C4-2B (cell line): Measurements from ENCODE around the gene DDX42.

Experiments used
- H3K27ac ChIP-seq: fragments of 450-650 bp; 2 replicates; pipeline ENCODE4 v1.5.1; 2017
- ZFX ChIP-seq: fragments of 450-650 bp; IDR thresholded peaks from 2 replicates; pipeline ENCODE4 v1.6.1; 2017
- TF ChIP-seq, protein P1 (sequence below): fragments of 450-650 bp; conservative IDR thresholded peaks from 2 replicates; pipeline ENCODE4 v1.5.1; 2017; ENCODE audit warnings: mild to moderate bottlenecking

The DDX42 gene, protein sequence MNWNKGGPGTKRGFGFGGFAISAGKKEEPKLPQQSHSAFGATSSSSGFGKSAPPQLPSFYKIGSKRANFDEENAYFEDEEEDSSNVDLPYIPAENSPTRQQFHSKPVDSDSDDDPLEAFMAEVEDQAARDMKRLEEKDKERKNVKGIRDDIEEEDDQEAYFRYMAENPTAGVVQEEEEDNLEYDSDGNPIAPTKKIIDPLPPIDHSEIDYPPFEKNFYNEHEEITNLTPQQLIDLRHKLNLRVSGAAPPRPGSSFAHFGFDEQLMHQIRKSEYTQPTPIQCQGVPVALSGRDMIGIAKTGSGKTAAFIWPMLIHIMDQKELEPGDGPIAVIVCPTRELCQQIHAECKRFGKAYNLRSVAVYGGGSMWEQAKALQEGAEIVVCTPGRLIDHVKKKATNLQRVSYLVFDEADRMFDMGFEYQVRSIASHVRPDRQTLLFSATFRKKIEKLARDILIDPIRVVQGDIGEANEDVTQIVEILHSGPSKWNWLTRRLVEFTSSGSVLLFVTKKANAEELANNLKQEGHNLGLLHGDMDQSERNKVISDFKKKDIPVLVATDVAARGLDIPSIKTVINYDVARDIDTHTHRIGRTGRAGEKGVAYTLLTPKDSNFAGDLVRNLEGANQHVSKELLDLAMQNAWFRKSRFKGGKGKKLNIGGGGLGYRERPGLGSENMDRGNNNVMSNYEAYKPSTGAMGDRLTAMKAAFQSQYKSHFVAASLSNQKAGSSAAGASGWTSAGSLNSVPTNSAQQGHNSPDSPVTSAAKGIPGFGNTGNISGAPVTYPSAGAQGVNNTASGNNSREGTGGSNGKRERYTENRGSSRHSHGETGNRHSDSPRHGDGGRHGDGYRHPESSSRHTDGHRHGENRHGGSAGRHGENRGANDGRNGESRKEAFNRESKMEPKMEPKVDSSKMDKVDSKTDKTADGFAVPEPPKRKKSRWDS

DNA sequence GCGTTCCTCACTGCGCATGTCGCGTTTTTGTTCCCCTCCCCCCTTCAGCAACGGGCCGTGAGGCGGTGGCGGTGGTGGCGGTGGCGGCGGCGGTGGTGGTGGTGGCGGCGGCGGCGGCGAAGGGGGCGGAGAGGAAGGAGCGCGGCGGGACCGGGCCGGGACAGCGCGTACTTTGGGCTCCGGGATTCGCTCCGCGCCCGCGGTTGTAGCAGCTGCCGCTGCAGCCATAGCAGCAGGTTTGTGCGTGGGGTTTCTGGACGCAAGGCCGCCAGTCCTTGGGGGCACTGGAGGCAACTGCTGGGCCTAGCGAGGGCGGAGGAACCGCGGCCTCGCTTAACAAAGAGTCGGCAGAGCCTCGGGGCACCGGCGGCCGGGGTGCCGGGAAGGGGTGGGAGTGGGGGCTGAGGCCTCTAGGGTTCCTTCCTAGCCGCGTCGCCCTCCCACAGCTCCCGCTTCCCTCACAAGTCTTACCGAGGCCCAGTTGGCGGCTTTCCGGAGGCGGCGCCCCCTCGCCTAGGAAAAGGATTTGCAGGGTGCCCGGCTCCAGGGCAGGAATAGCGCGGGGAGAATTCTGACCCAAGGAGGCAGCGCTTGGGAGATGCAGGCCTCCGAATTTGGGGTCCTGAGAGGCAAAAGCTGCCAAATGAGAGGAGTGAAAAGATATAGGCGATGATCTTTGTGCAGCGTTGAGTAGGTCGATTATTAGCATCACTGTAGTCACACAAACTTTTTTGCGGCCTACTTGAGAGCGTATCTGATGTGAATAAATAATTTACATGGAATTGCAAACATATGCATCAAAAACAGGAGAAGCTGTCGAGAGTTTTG is at the start of gene DDX42:
TSS of gene DDX42 (plus strand) at position 30 of the 828 bp plus-strand sequence. CDS start 12,880 bp downstream, outside the sequence.
- TF ChIP-seq, protein P1, sequence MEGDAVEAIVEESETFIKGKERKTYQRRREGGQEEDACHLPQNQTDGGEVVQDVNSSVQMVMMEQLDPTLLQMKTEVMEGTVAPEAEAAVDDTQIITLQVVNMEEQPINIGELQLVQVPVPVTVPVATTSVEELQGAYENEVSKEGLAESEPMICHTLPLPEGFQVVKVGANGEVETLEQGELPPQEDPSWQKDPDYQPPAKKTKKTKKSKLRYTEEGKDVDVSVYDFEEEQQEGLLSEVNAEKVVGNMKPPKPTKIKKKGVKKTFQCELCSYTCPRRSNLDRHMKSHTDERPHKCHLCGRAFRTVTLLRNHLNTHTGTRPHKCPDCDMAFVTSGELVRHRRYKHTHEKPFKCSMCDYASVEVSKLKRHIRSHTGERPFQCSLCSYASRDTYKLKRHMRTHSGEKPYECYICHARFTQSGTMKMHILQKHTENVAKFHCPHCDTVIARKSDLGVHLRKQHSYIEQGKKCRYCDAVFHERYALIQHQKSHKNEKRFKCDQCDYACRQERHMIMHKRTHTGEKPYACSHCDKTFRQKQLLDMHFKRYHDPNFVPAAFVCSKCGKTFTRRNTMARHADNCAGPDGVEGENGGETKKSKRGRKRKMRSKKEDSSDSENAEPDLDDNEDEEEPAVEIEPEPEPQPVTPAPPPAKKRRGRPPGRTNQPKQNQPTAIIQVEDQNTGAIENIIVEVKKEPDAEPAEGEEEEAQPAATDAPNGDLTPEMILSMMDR, result no peak; the same call in 1 of the 2 replicates
- peak; percentile 97 for TF ChIP-seq ZFX
- peak within 1 kb of the TSS; percentile 95 for H3K27ac ChIP-seq

DNA sequence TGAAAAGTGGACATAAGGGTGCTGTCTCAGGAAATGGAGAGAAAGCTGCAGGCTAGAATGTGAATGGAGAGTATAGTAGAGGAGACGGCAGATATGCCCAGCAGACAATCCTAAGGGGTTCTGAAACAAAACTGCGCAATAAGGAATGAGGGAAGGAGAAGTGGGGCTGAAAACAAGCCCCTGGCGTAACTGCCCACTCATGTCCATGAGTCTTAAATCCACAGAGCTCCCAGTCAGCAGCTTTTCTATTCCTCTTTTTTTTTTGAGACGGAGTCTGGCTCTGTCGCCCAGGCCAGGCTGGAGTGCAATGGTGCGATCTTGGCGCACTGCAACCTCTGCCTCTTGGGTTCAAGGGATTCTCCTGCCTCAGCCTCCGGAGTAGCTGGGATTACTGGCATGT is 38.3 kb upstream of the DDX42 start:
- no peak overlapping the region for H3K27ac ChIP-seq
- TF ChIP-seq ZFX, result no peak
- TF ChIP-seq, protein P1, result no peak

DNA sequence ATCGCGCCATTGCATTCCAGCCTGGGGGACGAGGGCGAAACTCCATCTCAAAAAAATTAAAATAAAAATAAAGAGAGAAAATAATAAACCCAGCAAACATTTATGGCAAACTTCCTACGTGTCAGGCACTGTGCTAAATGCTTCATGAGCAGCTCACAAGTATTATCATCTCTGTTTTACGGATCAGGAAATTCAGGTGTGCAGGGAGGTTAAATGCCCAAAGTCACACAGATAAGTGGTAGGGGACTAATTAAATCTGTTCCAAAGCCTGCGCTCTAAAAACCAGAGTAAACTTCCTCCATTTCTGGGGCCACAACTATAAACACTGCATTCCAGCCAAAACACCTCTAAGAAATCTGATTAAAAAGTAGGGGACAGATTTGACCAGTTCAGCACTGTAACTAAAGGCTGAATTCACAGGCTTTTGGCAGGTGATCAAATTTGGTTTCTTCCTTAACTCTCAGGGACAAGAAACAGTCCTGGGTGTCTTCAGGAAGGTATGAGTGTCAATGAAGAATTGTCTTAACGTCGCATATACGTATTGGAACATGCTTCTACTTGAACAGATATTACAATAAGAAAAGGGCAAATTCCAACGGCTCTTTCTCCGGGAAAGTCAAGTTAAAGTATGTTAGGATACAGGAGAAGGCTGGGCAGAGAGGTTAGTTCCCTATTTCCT is 33.4 kb upstream of the DDX42 start:
- TF ChIP-seq ZFX, result no peak
- TF ChIP-seq, protein P1, result no peak
- peak overlapping the region; percentile 97 for H3K27ac ChIP-seq

DNA sequence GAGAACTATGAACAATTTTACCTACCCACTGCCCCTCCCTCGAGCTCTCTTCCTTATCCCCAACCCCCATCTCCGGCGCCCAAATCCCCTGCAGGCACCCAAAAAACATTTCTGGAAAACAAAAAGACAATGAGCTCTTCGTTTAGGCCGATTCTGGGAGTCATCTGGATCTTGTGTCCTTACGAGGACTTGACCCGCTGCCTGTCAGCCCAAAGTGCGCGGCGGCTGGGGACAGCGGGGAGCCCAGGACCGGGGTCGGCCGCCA is 32.9 kb upstream of the DDX42 start:
- H3K27ac ChIP-seq, result peak overlapping the region; percentile 97
- TF ChIP-seq, protein P1, result no peak

DNA sequence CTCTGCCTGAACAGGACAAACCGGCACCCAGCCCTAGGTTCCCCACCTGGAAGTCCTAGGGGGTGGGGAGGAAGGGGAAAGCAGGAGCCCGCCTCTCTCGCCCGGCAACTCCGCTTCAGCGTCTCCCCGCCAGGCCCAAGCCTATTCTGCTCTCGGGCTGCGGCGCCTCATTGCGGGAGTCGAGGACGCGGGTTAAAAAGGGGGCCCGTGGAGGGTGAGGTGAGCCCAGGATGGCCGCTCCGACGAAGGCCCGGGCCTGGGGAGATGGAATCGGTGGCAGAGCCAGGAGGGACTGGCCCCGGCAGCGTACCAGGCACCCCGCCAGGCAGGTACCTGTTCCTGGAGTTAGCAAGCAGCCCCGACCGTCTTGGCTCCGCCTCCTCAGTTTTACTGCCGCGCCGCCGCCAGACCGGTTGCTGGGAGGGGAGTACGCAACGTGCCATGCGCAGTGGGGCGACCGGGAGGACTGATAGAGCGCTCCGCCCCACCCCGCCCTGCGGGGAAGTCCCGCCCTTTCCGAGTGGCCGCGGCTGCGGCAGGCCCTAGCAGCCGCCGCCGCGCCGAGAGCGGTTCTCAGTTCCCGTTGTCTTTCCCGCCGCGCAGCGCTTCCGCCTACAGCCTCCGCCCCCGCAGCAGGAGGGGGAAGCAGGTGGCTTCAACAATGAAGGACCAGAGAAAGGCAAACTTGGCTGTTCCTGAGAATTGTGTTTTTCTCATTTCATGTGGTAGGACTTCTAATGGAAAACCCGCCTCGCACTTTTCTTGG is 32.4 kb upstream of the DDX42 start, which contains the start of gene STRADA:
TSS of gene STRADA (minus strand) at position 392 of the 766 bp plus-strand sequence. CDS start 13,430 bp downstream, outside the sequence.
- TF ChIP-seq ZFX, result peak; percentile 80; the same call in 1 of the 2 replicates
- TF ChIP-seq, protein P1, result no peak
- peak within 1 kb of the TSS; percentile 97 for H3K27ac ChIP-seq

DNA sequence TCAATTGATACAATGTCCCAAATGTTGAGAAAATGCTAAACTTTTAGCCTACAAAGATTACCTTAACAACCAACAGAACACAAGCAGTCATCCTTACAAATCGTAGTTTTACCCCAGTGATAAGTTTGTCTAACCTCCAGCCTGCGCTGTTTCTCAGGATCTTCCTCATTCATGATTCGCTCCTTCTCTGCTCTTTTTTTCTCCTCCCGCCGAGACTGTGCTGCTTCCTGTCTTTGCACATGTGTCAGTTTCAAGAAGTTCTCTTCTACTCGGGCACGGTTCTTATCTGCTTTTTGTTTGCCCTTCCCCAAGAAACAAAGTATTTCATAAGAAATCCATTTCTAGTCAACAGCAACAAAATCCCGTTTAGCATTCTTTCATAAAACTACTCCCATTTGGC is 22.2 kb upstream of the DDX42 start:
- TF ChIP-seq, protein P1, result no peak
- no peak for TF ChIP-seq ZFX
- no peak overlapping the region for H3K27ac ChIP-seq
